HG02884 (cell line): ENCODE data around the gene CBX4.

ENCODE experiments used
- ATAC-seq: cut with Tn5 transposase; IDR thresholded peaks from one replicate; pipeline ENCODE4 v1.9.1; 2021; ENCODE audit warnings: mild to moderate bottlenecking, moderate library complexity; ENCODE audit not compliant: unreplicated experiment

Gene CBX4

GRCh38 chr17:79839356-79840268, at the start of gene CBX4:
Gene CBX4 (minus strand): TSS chr17:79839440. CDS start chr17:79839251, 189 bp downstream.
- ATAC-seq, result peak; percentile 60

- no peak for ATAC-seq
These were observed 48.8 kb upstream of the CBX4 start for GRCh38 chr17:79888009-79888540.

- no peak for ATAC-seq
These were observed 48.3 kb upstream of the CBX4 start for GRCh38 chr17:79887451-79887991.

- ATAC-seq, result no peak
These were observed 44.0 kb upstream of the CBX4 start for GRCh38 chr17:79883202-79883601.

GRCh38 chr17:79878329-79878947, 39.2 kb upstream of the CBX4 start:
- ATAC-seq, result no peak

GRCh38 chr17:79877041-79877440, 37.8 kb upstream of the CBX4 start:
- ATAC-seq, result no peak

- no peak for ATAC-seq
These were observed 36.3 kb upstream of the CBX4 start for GRCh38 chr17:79875511-79875910.

- ATAC-seq, result no peak
These were observed 35.2 kb upstream of the CBX4 start for GRCh38 chr17:79874329-79874981.

- ATAC-seq, result no peak
These were observed 34.3 kb upstream of the CBX4 start for GRCh38 chr17:79873583-79873982.

- ATAC-seq, result no peak
These were observed 33.5 kb upstream of the CBX4 start for GRCh38 chr17:79872762-79873161.

GRCh38 chr17:79871131-79871530, 31.9 kb upstream of the CBX4 start:
- no peak for ATAC-seq

- ATAC-seq, result no peak
These were observed 31.3 kb upstream of the CBX4 start for GRCh38 chr17:79870540-79870939.

- ATAC-seq, result no peak
These were observed 27.7 kb upstream of the CBX4 start for GRCh38 chr17:79866791-79867518.

- ATAC-seq, result no peak
These were observed 26.3 kb upstream of the CBX4 start for GRCh38 chr17:79865351-79866210.

- no peak for ATAC-seq
These were observed 25.5 kb upstream of the CBX4 start for GRCh38 chr17:79864617-79865250.

GRCh38 chr17:79864147-79864546, 24.9 kb upstream of the CBX4 start:
- ATAC-seq, result no peak

GRCh38 chr17:79862771-79863440, 23.7 kb upstream of the CBX4 start:
- ATAC-seq, result no peak

- ATAC-seq, result no peak
These were observed 23.0 kb upstream of the CBX4 start for GRCh38 chr17:79862238-79862637.
